ENCODE data around the gene SH3BGRL2. TPM values are rescaled to one million over a fixed set of nuclear protein-coding genes. Genes with fewer than 3 reads are reported as not detected.

Gene SH3BGRL2
- total and polyA plus RNA-seq, 11 donors, result 2.5 to 14.1 (median 5.6) TPM

DNA sequence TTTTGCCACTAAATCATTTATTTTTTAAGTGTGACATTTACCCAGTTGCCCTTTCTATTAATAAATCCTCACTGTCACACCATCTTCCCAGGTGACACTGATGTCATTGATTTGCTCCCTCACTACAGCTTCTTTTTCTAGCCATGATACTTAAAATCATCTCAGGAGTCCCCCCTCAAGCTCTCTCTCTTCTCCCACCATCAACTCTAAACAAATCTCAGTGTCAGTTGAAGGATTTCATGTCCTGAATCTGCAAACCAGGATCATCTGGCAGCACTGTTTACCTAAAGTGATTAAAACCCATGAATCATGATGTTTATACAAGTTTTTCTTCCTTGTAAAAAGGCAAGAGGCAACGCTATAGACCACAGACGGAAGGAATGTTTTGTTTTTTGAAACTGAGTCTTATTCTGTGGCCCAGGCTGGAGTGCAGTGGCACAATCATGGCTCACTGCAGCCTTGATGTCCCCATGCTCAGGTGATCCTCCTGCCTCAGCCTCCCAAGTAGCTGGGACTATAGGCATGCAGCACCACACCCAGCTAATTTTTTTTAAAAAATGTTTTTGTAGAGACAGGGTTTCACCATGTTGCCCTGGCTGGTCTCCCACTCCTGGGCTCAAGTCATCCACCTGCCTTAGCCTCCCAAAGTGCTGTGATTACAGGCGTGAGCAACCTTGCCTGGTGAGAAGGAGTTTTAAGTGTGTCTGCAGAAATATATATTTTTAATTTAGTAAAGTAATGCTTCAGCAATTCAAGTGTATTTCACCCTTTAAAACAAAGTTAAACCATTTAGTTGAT is 30.1 kb upstream of the SH3BGRL2 start:
- no peak overlapping the region for H3K4me3 ChIP-seq
- ATAC-seq (no peak), DNase-seq (no peak)
- H3K36me3 ChIP-seq, result no peaks in the 10 kb centered on the region
- intact Hi-C loops (cut with DNase I), result no loop called here
- H3K9me3 ChIP-seq, result no peaks in the 10 kb centered on the region
- H3K27me3 ChIP-seq, result no peaks in the 10 kb centered on the region
- H3K27ac ChIP-seq, result no peak overlapping the region
- TF ChIP-seq, protein P1, sequence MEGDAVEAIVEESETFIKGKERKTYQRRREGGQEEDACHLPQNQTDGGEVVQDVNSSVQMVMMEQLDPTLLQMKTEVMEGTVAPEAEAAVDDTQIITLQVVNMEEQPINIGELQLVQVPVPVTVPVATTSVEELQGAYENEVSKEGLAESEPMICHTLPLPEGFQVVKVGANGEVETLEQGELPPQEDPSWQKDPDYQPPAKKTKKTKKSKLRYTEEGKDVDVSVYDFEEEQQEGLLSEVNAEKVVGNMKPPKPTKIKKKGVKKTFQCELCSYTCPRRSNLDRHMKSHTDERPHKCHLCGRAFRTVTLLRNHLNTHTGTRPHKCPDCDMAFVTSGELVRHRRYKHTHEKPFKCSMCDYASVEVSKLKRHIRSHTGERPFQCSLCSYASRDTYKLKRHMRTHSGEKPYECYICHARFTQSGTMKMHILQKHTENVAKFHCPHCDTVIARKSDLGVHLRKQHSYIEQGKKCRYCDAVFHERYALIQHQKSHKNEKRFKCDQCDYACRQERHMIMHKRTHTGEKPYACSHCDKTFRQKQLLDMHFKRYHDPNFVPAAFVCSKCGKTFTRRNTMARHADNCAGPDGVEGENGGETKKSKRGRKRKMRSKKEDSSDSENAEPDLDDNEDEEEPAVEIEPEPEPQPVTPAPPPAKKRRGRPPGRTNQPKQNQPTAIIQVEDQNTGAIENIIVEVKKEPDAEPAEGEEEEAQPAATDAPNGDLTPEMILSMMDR (IDR thresholded peaks at IDR 0.05), result no peak
- no peak for TF ChIP-seq POLR2A (IDR thresholded peaks at IDR 0.05)
- peaks cover 0 to 7% (median 0%) of the 10 kb centered on the region in 12 donors for H3K4me1 ChIP-seq
- WGBS, 4 donors, result 85 to 93% (median 91%) methylated on average over 3 of the region's 3 CpGs

DNA sequence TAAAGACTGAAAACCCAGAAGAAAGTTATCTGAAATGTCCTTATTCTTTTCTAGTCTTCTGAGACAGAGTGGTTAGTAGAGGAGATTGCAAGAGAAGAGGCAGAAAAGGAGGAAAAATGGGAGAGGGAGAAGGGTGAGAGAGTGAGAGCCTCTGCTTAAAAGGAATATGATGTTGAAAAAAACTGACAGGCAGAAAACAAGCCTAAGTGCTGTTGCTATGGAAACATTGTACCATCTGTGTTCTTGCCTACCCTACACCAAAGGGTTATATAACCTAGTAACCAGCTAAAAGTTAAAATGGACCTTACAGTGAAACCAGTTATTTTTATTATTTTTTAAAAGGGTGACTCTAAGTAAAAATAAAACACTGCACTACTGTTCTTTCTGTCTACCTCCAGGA is 28.3 kb upstream of the SH3BGRL2 start:
- Histone ChIP-seq H3K27me3 (no peaks in the 10 kb centered on the region), H3K36me3 (no peaks in the 10 kb centered on the region), H3K4me3 (no peak overlapping the region), H3K4me1 (peaks cover 0 to 7% (median 0%) of the 10 kb centered on the region in 12 donors), H3K9me3 (no peaks in the 10 kb centered on the region), H3K27ac (no peak overlapping the region)
- TF ChIP-seq, protein P1 (IDR thresholded peaks at IDR 0.05), result no peak
- TF ChIP-seq POLR2A (IDR thresholded peaks at IDR 0.05), result no peak
- DNase-seq (no peak), ATAC-seq (no peak)
- intact Hi-C loops (cut with DNase I), result no loop called here

GRCh38 chr6:79604583-79605037 is 26.5 kb upstream of the SH3BGRL2 start:
- no peaks in the 10 kb centered on the region for H3K27me3 ChIP-seq
- peaks cover 0 to 6% (median 0%) of the 10 kb centered on the region in 12 donors for H3K4me1 ChIP-seq
- no peak overlapping the region for H3K27ac ChIP-seq
- no peak overlapping the region for H3K4me3 ChIP-seq
- H3K9me3 ChIP-seq, result no peaks in the 10 kb centered on the region
- intact Hi-C loops (cut with DNase I), result no loop called here
- no peak for TF ChIP-seq POLR2A (IDR thresholded peaks at IDR 0.05)
- TF ChIP-seq, protein P1 (IDR thresholded peaks at IDR 0.05), result no peak
- H3K36me3 ChIP-seq, result no peaks in the 10 kb centered on the region
- ATAC-seq (no peak), DNase-seq (no peak)
- 85 to 90% (median 87%) methylated on average over 4 of the region's 4 CpGs for WGBS, 4 donors

DNA sequence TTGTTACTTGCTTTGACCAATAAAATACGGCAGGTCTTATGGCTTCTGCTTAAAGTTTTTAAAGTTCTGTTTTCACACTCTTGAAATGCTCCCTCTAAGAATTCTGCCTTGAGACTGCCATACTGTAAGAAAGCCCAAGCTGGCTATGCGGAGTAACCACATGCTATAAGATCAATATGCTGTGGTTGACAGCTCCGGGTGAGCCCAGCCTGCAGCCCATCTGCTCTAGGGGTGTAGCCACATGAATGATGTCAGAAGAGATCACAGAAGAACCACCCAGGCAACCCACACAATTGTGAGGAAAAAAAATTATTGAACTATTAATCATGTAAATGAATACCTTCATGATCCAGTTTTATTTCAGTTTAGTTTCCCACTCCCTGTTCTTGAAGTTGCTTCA is 26.1 kb upstream of the SH3BGRL2 start:
- Histone ChIP-seq H3K27me3 (no peaks in the 10 kb centered on the region), H3K9me3 (no peaks in the 10 kb centered on the region), H3K4me3 (no peak overlapping the region), H3K4me1 (peaks cover 0 to 5% (median 0%) of the 10 kb centered on the region in 12 donors), H3K36me3 (no peaks in the 10 kb centered on the region), H3K27ac (no peak overlapping the region)
- ATAC-seq (no peak), DNase-seq (no peak)
- TF ChIP-seq, protein P1 (IDR thresholded peaks at IDR 0.05), result no peak
- TF ChIP-seq POLR2A (IDR thresholded peaks at IDR 0.05), result no peak
- intact Hi-C loops (cut with DNase I), result no loop called here
- 89 to 95% (median 93%) methylated on average over 3 of the region's 3 CpGs for WGBS, 4 donors

Measured in heart left ventricle (tissue), 16 donors.